Fibroblast of villous mesenchyme (primary cell): ENCODE results near the gene CDKN1C. TPM values are rescaled to one million over a fixed set of nuclear protein-coding genes. Genes with fewer than 3 reads are reported as not detected.

ENCODE experiments used
- DNase-seq: peaks from one replicate; pipeline ENCODE4 v3.0.0-alpha.2; 2010; ENCODE audit warnings: low read depth
- H3K4me3 ChIP-seq: 2 replicates; pipeline ENCODE4 v1.5.1; 2011; ENCODE audit warnings: low read depth, mild to moderate bottlenecking, low read length
- total RNA-seq: library from RNA; depleted of rRNA; stranded (reverse); fragments of >200 nt; gene quantifications from 2 replicates; pipeline ENCODE4 v1.2.3, GENCODE V29; 2012
- TF ChIP-seq, protein P1 (sequence below): IDR thresholded peaks from 2 replicates; pipeline ENCODE4 v1.5.1; 2012; ENCODE audit warnings: low read depth, mild to moderate bottlenecking, low read length; ENCODE audit not compliant: insufficient read depth

Gene CDKN1C
- total RNA-seq, 1 donor, result 3.9 TPM

DNA sequence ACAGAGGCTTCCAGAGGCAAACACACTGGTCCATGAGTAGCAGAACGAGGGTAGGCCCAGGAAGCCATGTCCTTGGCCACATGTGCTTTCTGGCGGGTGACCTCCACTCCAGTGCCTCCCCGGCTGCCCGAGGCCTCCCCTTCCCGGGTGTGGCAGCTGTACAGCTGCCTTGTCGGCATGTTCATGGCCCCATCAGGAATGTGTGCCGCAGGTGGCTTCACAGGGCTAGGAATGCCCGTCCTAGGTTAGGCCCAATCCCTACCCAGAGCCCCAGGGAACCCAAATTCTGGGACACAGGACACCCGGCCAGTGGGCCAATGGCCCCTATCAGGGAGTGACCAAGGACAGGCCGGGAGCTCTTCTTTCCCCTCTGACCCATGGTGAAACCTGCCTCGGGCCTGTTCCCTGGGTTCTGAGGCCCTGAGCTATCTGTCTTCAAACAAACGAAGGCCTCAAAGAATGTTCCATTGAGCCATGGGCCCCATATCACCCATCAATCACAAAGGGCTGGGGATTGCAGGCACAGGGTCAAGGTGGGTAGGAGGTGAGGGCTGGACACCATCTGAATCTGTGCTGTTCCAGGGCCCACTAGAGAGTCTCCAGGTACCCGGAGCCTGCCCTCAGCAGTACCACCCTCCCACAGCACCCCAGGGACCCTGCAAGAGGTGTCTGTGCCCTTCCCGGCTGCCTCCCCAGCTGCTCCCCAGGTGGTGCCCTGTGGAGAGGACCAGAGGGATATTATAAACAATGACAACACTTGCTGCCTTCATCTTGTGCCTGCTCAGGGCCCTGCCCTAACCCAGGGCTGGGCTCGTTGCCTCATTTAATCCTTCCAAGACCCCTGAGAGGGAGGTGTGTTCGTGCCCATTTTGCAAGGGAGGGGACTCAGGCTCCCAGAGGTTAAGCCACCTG is 4.0 kb upstream of the CDKN1C start:
- no peak for DNase-seq
- no peak overlapping the region for H3K4me3 ChIP-seq
- TF ChIP-seq, protein P1, sequence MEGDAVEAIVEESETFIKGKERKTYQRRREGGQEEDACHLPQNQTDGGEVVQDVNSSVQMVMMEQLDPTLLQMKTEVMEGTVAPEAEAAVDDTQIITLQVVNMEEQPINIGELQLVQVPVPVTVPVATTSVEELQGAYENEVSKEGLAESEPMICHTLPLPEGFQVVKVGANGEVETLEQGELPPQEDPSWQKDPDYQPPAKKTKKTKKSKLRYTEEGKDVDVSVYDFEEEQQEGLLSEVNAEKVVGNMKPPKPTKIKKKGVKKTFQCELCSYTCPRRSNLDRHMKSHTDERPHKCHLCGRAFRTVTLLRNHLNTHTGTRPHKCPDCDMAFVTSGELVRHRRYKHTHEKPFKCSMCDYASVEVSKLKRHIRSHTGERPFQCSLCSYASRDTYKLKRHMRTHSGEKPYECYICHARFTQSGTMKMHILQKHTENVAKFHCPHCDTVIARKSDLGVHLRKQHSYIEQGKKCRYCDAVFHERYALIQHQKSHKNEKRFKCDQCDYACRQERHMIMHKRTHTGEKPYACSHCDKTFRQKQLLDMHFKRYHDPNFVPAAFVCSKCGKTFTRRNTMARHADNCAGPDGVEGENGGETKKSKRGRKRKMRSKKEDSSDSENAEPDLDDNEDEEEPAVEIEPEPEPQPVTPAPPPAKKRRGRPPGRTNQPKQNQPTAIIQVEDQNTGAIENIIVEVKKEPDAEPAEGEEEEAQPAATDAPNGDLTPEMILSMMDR, result no peak

DNA sequence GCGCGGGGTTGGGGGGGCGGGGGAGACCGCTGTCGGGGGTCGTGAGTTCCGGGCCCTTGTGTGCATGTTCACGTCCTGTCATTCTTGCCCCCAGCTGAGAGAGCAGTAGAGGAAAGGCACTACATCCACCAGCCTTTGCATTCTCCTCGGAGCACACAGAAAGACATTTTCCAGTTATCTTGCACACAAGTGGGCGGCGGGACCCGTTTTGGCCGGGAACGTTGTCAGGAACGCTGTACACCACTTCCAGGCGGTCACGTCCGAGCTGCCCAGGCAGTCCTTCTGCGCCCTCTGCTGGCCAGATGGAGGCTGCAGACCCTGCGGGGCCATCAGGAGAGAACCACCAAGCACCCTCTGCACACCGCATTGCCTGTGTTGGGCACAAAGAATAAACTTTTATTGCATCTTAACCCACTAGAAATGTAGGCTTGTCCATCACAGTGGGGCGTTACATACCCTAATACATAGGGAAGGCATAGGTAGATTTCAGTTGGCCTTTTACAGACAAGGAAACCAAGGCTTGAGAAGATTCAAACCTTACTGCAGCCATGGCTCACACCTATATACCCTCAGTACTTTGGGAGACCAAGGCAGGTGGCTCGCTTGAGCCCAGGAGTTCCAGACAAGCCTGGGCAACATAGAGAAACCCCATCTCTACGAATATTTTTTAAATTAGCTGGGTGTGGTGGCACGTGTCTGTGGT is 2.8 kb upstream of the CDKN1C start:
- TF ChIP-seq, protein P1, result peak; percentile 98
- peak; percentile 82 for DNase-seq
- H3K4me3 ChIP-seq, result no peak overlapping the region

DNA sequence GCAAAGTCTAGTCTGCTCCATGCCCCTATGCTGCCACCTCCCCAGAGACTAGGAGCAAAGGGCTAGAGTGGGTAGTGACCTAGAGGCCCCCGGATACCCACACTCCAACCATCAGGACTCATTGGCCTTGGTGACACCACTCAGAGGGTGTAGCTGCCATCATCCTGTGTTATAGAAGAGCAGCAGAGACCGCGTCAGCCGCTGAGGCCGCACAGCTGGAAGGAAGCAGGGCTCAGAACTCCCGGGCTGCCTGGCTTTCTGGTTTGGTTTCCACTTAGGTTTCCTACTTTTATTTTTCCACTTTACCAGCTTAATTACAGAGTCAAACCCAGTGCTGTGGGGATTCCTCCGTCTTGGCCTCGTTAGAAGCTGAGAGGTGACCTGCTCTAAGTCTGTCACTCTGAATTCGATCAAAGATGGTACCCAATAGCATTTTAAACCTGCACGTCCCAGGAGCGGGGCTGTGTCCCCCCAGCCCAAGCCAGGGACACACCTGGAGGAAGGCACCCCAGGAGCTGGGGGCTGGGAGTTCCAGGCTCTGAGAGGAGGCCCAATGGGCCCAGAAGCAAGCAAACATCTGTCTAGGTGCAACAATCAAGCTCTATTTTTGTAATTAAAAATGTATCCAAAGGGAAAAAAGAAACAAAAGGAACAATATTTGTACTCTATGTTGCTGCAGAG is 2.1 kb upstream of the CDKN1C start:
- no peak for DNase-seq
- H3K4me3 ChIP-seq, result no peak overlapping the region
- TF ChIP-seq, protein P1, result no peak

DNA sequence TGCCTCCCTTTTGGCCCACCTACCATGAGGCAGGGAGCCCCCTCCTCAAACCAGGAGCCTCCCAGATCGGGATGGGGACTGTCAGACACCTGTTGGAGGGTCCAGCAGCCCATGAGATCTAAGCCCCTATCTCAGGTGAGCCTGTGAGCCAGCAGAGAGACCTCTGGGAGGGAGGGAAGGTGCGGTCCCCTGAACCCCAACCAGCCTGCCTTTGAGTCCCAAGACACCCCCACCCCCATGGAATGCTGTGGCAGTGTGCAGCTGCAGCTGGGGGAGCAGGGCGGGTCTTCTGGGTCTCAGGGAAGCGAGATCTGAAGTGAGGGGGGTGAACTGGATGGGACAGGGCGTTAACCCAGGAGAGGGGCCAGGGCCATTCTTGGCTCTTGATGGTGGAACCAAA is 1.4 kb upstream of the CDKN1C start:
- TF ChIP-seq, protein P1, result no peak
- no peak for DNase-seq
- no peak overlapping the region for H3K4me3 ChIP-seq

DNA sequence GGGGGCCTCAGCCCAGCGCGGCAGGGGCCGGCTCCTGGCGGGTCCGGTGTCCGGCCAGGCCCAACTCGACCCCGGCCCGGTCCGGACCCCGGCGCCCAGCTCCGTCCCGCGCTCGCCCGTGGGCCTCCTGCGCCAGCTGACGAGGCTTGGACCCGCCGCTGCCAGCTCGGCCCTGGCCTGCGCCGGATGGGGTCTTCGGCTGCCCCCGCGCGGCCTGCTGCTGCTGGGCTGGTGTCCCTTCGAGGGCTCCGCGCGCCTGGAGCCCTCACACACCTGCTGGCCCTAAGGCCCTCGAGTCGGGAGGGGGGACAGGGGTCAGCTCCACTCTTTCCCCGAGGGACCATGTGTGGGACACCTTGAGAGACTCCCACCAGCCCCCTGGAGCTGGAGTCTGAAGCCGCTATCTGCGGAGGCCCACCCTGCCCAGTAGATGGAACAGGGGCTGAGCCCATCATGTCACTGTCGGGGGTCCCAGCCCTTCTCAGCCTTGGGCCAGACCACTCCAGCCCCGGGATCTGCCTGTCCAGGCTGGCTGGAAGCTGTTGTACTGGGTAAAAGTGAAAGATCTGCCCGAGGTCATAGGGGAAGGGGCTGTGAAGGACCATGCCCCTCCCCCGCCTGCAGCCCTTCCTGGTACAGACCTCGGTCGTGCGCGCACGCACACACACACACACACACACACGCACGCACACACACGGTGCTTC is 768 bp upstream of the CDKN1C start:
- peak; percentile 34 for DNase-seq
- TF ChIP-seq, protein P1, result peak; percentile 16
- no peak overlapping the region for H3K4me3 ChIP-seq

DNA sequence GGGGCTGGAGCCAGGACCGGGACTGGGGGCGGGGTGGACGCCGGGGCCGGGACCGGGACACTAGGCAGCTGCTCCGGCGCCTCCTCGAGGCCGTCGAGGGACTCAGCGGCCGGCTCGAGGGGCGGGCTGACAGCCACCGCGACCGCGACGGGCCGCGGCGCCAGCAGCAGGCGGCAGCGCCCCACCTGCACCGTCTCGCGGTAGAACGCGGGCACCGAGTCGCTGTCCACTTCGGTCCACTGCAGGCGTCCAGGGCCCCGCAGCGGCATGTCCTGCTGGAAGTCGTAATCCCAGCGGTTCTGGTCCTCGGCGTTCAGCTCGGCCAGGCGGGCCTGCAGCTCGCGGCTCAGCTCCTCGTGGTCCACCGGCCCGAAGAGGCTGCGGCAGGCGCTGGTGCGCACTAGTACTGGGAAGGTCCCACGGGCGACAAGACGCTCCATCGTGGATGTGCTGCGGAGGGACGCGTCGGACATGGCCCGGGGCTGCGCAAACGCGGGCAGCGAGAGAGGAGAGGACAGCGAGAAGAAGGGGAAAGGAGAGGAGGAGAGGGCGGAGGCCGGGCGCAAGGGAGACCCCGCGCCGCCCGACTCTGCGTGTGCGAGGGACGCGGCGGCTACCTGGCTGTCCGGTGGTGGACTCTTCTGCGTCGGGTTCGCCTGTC is 428 bp downstream of the CDKN1C start:
- H3K4me3 ChIP-seq, result peak overlapping the region; percentile 69
- TF ChIP-seq, protein P1, result peak; percentile 33
- peak; percentile 51 for DNase-seq
